A549 (cell line): ENCODE data around the gene FHL2.

Experiments used
- CEBPB ChIP-seq, 2 experiments: fragments of >200 bp in 1 of 2; sonication (Bioruptor Twin) in 1 of 2; formaldehyde crosslinking in 1 of 2; IDR thresholded peaks; 2 replicates each; pipeline ENCODE4 v1.6.1; 2012 to 2016
- EP300 ChIP-seq, 2 experiments: fragments of >200 bp; sonication (Bioruptor Twin); formaldehyde crosslinking; IDR thresholded peaks; 2 replicates in 1 of 2; 3 replicates in 1 of 2; pipeline ENCODE4 v1.6.1; 2016 to 2017
- MAFK ChIP-seq: fragments of 450-650 bp; IDR thresholded peaks from 2 replicates; pipeline ENCODE4 v1.6.1; 2014; ENCODE audit not compliant: partially characterized antibody
- MAZ ChIP-seq: fragments of 150-350 bp; IDR thresholded peaks from 2 replicates; pipeline ENCODE4 v1.6.1; 2014; ENCODE audit warnings: antibody characterized with exemption, low read depth, low read length, borderline replicate concordance
- POLR2A ChIP-seq: IDR thresholded peaks from 2 replicates; pipeline ENCODE4 v1.6.1; 2012; ENCODE audit warnings: mild to moderate bottlenecking, low read length
- RAD21 ChIP-seq, 2 experiments: fragments of >200 bp in 1 of 2; sonication (Bioruptor Twin) in 1 of 2; formaldehyde crosslinking in 1 of 2; IDR thresholded peaks in 1 of 2; conservative IDR thresholded peaks in 1 of 2; 2 replicates in 1 of 2; 3 replicates in 1 of 2; pipeline ENCODE4 v1.6.1; 2012 to 2018; ENCODE audit warnings: inconsistent platforms in 1 of 2
- RCOR1 ChIP-seq: fragments of 150-350 bp; IDR thresholded peaks from 2 replicates; pipeline ENCODE4 v1.6.1; 2014; ENCODE audit warnings: antibody characterized with exemption, low read length, low read depth
- RFX5 ChIP-seq: fragments of 450-650 bp; IDR thresholded peaks from 2 replicates; pipeline ENCODE4 v1.7.1; 2014; ENCODE audit warnings: antibody characterized with exemption, mild to moderate bottlenecking, moderate library complexity
- ZNF302 ChIP-seq: fragments of 250-450 bp; sonication (Bioruptor Pico); IDR thresholded peaks from 2 replicates; pipeline ENCODE4 v1.9.0; 2021; ENCODE audit warnings: inconsistent platforms, mild to moderate bottlenecking, moderate library complexity
- TF ChIP-seq, protein P1 (sequence below): fragments of >200 bp; sonication (Bioruptor Twin); formaldehyde crosslinking; IDR thresholded peaks from 3 replicates; pipeline ENCODE4 v1.5.1; 2016

DNA sequence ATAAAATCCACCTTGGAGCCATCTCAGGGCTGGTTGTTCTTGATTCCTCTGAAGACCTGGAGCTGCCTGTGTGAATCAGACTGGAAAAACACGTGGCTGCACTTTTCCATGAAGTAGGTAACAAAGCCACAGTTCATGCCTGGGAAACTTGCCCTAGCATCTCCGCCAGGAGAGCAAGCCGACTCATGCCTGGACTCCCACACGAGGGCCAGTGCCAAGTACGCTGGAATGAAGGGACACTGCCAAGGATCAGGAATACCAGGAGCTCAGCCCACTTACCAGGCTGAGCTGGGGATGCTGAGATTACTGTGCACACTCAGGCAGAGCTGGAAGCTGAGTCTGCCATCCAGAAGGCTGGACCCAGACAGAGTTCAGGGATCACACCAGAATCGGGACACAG lies 10.9 kb upstream of the FHL2 start:
- TF ChIP-seq, protein P1, sequence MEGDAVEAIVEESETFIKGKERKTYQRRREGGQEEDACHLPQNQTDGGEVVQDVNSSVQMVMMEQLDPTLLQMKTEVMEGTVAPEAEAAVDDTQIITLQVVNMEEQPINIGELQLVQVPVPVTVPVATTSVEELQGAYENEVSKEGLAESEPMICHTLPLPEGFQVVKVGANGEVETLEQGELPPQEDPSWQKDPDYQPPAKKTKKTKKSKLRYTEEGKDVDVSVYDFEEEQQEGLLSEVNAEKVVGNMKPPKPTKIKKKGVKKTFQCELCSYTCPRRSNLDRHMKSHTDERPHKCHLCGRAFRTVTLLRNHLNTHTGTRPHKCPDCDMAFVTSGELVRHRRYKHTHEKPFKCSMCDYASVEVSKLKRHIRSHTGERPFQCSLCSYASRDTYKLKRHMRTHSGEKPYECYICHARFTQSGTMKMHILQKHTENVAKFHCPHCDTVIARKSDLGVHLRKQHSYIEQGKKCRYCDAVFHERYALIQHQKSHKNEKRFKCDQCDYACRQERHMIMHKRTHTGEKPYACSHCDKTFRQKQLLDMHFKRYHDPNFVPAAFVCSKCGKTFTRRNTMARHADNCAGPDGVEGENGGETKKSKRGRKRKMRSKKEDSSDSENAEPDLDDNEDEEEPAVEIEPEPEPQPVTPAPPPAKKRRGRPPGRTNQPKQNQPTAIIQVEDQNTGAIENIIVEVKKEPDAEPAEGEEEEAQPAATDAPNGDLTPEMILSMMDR = no peak
- TF ChIP-seq ZNF302 (CRISPR knock-in tag) (no peak), POLR2A (no peak), CEBPB (IDR thresholded peaks at IDR 0.05) (no peak), MAZ (no peak), RFX5 (no peak), EP300 (IDR thresholded peaks at IDR 0.05) (no peak), RCOR1 (no peak), MAFK (no peak), RAD21 (conservative IDR thresholded peaks at IDR 0.05 in 1 of 2, IDR thresholded peaks at IDR 0.05 in 1 of 2) (no peak)
